ENCODE results near the gene NARF.

NARF gene

GRCh38 chr17:82416264-82416663, 42.3 kb upstream of the NARF start:
- Histone ChIP-seq H3K36me3 (ENCODE audit: insufficient read depth, low read length) (peaks cover 4% of the 10 kb centered on the region; the same call in 1 of the 2 replicates), H3K27me3 (ENCODE audit: insufficient read depth, low read length) (no peaks in the 10 kb centered on the region), H3K4me3 (ENCODE audit: low read depth, low read length) (no peak overlapping the region), H2AFZ (ENCODE audit: low read length, unreplicated experiment) (no peak overlapping the region), H3K79me2 (ENCODE audit: control insufficient read depth, insufficient read depth, low read length, unreplicated experiment) (peaks cover 3% of the 10 kb centered on the region), H3K27ac (ENCODE audit: low read depth, low read length) (no peak overlapping the region), H3K4me1 (ENCODE audit: control insufficient read depth, insufficient read depth, low read length, unreplicated experiment) (peaks cover 4% of the 10 kb centered on the region)

GRCh38 chr17:82416771-82417170, 41.8 kb upstream of the NARF start:
- Histone ChIP-seq H3K27me3 (ENCODE audit: insufficient read depth, low read length) (no peaks in the 10 kb centered on the region), H2AFZ (ENCODE audit: low read length, unreplicated experiment) (no peak overlapping the region), H3K4me1 (ENCODE audit: control insufficient read depth, insufficient read depth, low read length, unreplicated experiment) (peaks cover 4% of the 10 kb centered on the region), H3K4me3 (ENCODE audit: low read depth, low read length) (no peak overlapping the region), H3K27ac (ENCODE audit: low read depth, low read length) (no peak overlapping the region), H3K36me3 (ENCODE audit: insufficient read depth, low read length) (peaks cover 4% of the 10 kb centered on the region; the same call in 1 of the 2 replicates), H3K79me2 (ENCODE audit: control insufficient read depth, insufficient read depth, low read length, unreplicated experiment) (peaks cover 3% of the 10 kb centered on the region)

GRCh38 chr17:82418001-82418986, 40.2 kb upstream of the NARF start, which contains the start of the genes HEXD and OGFOD3:
HEXD (plus strand) TSS chr17:82418347; CDS start chr17:82419800, 1,453 bp downstream.
OGFOD3 (minus strand) TSS chr17:82418586; CDS start chr17:82418485, 101 bp downstream.
- Histone ChIP-seq H3K4me3 (ENCODE audit: low read depth, low read length) (peak within 1 kb of the TSS; percentile 100), H2AFZ (ENCODE audit: low read length, unreplicated experiment) (peak within 1 kb of the TSS; percentile 80), H3K36me3 (ENCODE audit: insufficient read depth, low read length) (peaks cover 7% of the 10 kb centered on the region; the same call in 1 of the 2 replicates), H3K27ac (ENCODE audit: low read depth, low read length) (peak within 1 kb of the TSS; percentile 73; the same call in 1 of the 2 replicates), H3K79me2 (ENCODE audit: control insufficient read depth, insufficient read depth, low read length, unreplicated experiment) (peaks cover 3% of the 10 kb centered on the region), H3K27me3 (ENCODE audit: insufficient read depth, low read length) (no peaks in the 10 kb centered on the region), H3K4me1 (ENCODE audit: control insufficient read depth, insufficient read depth, low read length, unreplicated experiment) (peaks cover 4% of the 10 kb centered on the region)

- no peaks in the 10 kb centered on the region for H3K27me3 ChIP-seq (ENCODE audit: insufficient read depth, low read length)
- H3K36me3 ChIP-seq (ENCODE audit: insufficient read depth, low read length): peaks cover 8% of the 10 kb centered on the region; the same call in 1 of the 2 replicates
- H3K4me1 ChIP-seq (ENCODE audit: control insufficient read depth, insufficient read depth, low read length, unreplicated experiment): peaks cover 4% of the 10 kb centered on the region
- H3K4me3 ChIP-seq (ENCODE audit: low read depth, low read length): peak overlapping the region; percentile 100
- no peak overlapping the region for H2AFZ ChIP-seq (ENCODE audit: low read length, unreplicated experiment)
- peaks cover 3% of the 10 kb centered on the region for H3K79me2 ChIP-seq (ENCODE audit: control insufficient read depth, insufficient read depth, low read length, unreplicated experiment)
- H3K27ac ChIP-seq (ENCODE audit: low read depth, low read length): peak overlapping the region; percentile 23; the same call in 1 of the 2 replicates
Measured at GRCh38 chr17:82419540-82419939, 39.0 kb upstream of the NARF start.

- H2AFZ ChIP-seq (ENCODE audit: low read length, unreplicated experiment): no peak overlapping the region
Measured at GRCh38 chr17:82424001-82424862, 34.3 kb upstream of the NARF start.

GRCh38 chr17:82424863-82425159, 33.7 kb upstream of the NARF start:
- Histone ChIP-seq H3K27ac (ENCODE audit: low read depth, low read length) (no peak overlapping the region), H3K36me3 (ENCODE audit: insufficient read depth, low read length) (peaks cover 8% of the 10 kb centered on the region; the same call in 1 of the 2 replicates), H3K79me2 (ENCODE audit: control insufficient read depth, insufficient read depth, low read length, unreplicated experiment) (peaks cover 3% of the 10 kb centered on the region), H3K27me3 (ENCODE audit: insufficient read depth, low read length) (no peaks in the 10 kb centered on the region), H3K4me3 (ENCODE audit: low read depth, low read length) (no peak overlapping the region), H3K4me1 (ENCODE audit: control insufficient read depth, insufficient read depth, low read length, unreplicated experiment) (peaks cover under 1% of the 10 kb centered on the region), H2AFZ (ENCODE audit: low read length, unreplicated experiment) (no peak overlapping the region)

More at GRCh38 chr17:82424001-82424862, 34.3 kb upstream of the NARF start:
- Histone ChIP-seq H3K36me3 (ENCODE audit: insufficient read depth, low read length) (peaks cover 8% of the 10 kb centered on the region; the same call in 1 of the 2 replicates), H3K27ac (ENCODE audit: low read depth, low read length) (no peak overlapping the region), H3K4me1 (ENCODE audit: control insufficient read depth, insufficient read depth, low read length, unreplicated experiment) (peaks cover 4% of the 10 kb centered on the region), H3K79me2 (ENCODE audit: control insufficient read depth, insufficient read depth, low read length, unreplicated experiment) (peaks cover 3% of the 10 kb centered on the region), H3K4me3 (ENCODE audit: low read depth, low read length) (no peak overlapping the region), H3K27me3 (ENCODE audit: insufficient read depth, low read length) (no peaks in the 10 kb centered on the region)

- H3K79me2 ChIP-seq (ENCODE audit: control insufficient read depth, insufficient read depth, low read length, unreplicated experiment): no peaks in the 10 kb centered on the region
- H3K27me3 ChIP-seq (ENCODE audit: insufficient read depth, low read length): no peaks in the 10 kb centered on the region
- no peaks in the 10 kb centered on the region for H3K36me3 ChIP-seq (ENCODE audit: insufficient read depth, low read length)
- H3K4me3 ChIP-seq (ENCODE audit: low read depth, low read length): no peak overlapping the region
- no peaks in the 10 kb centered on the region for H3K4me1 ChIP-seq (ENCODE audit: control insufficient read depth, insufficient read depth, low read length, unreplicated experiment)
- no peak overlapping the region for H2AFZ ChIP-seq (ENCODE audit: low read length, unreplicated experiment)
- H3K27ac ChIP-seq (ENCODE audit: low read depth, low read length): no peak overlapping the region
Measured at GRCh38 chr17:82428546-82428945, 30.0 kb upstream of the NARF start.

GRCh38 chr17:82429824-82430223, 28.7 kb upstream of the NARF start:
- H3K27ac ChIP-seq (ENCODE audit: low read depth, low read length): no peak overlapping the region
- H3K36me3 ChIP-seq (ENCODE audit: insufficient read depth, low read length): no peaks in the 10 kb centered on the region
- no peak overlapping the region for H2AFZ ChIP-seq (ENCODE audit: low read length, unreplicated experiment)
- no peaks in the 10 kb centered on the region for H3K79me2 ChIP-seq (ENCODE audit: control insufficient read depth, insufficient read depth, low read length, unreplicated experiment)
- no peaks in the 10 kb centered on the region for H3K4me1 ChIP-seq (ENCODE audit: control insufficient read depth, insufficient read depth, low read length, unreplicated experiment)
- H3K4me3 ChIP-seq (ENCODE audit: low read depth, low read length): no peak overlapping the region
- no peaks in the 10 kb centered on the region for H3K27me3 ChIP-seq (ENCODE audit: insufficient read depth, low read length)

- Histone ChIP-seq H3K27ac (ENCODE audit: low read depth, low read length) (no peak overlapping the region), H3K79me2 (ENCODE audit: control insufficient read depth, insufficient read depth, low read length, unreplicated experiment) (no peaks in the 10 kb centered on the region), H3K27me3 (ENCODE audit: insufficient read depth, low read length) (no peaks in the 10 kb centered on the region), H2AFZ (ENCODE audit: low read length, unreplicated experiment) (no peak overlapping the region), H3K36me3 (ENCODE audit: insufficient read depth, low read length) (no peaks in the 10 kb centered on the region), H3K4me3 (ENCODE audit: low read depth, low read length) (no peak overlapping the region), H3K4me1 (ENCODE audit: control insufficient read depth, insufficient read depth, low read length, unreplicated experiment) (no peaks in the 10 kb centered on the region)
Measured at GRCh38 chr17:82432017-82432416, 26.5 kb upstream of the NARF start.

GRCh38 chr17:82433560-82434215, 24.9 kb upstream of the NARF start:
- no peak overlapping the region for H3K4me3 ChIP-seq (ENCODE audit: low read depth, low read length)
- H3K27me3 ChIP-seq (ENCODE audit: insufficient read depth, low read length): no peaks in the 10 kb centered on the region
- no peak overlapping the region for H3K27ac ChIP-seq (ENCODE audit: low read depth, low read length)
- H3K4me1 ChIP-seq (ENCODE audit: control insufficient read depth, insufficient read depth, low read length, unreplicated experiment): no peaks in the 10 kb centered on the region
- no peaks in the 10 kb centered on the region for H3K79me2 ChIP-seq (ENCODE audit: control insufficient read depth, insufficient read depth, low read length, unreplicated experiment)
- H3K36me3 ChIP-seq (ENCODE audit: insufficient read depth, low read length): no peaks in the 10 kb centered on the region
- no peak overlapping the region for H2AFZ ChIP-seq (ENCODE audit: low read length, unreplicated experiment)
